Keratinocyte (primary cell): ENCODE data around the gene AMDHD2. TPM values are rescaled to one million over a fixed set of nuclear protein-coding genes. Genes with fewer than 3 reads are reported as not detected.
"Not testable (repeated sequence)": the region's sequence is repeated elsewhere in the genome, so short reads cannot be mapped to it uniquely, and the experiment has no call there.

Source experiments
- DNase-seq: peaks from one replicate; pipeline ENCODE4 v3.0.0-alpha.2; 2011; ENCODE audit warnings: low read depth, missing footprints, low spot score
- FAIRE-seq: peaks from 2 replicates; lab custom pipeline; 2011; peaks lifted over from hg19 to GRCh38; lab: Jason Lieb, UNC
- H2AFZ ChIP-seq: 2 replicates; pipeline ENCODE4 v1.6.0; 2012; ENCODE audit warnings: low read length, control low read depth, inconsistent platforms; ENCODE audit not compliant: control insufficient read depth
- H3K27ac ChIP-seq: 2 replicates; pipeline ENCODE4 v1.5.1; 2011; ENCODE audit warnings: low read length; ENCODE audit not compliant: control insufficient read depth, insufficient read depth
- H3K27me3 ChIP-seq: 3 replicates; pipeline ENCODE4 v1.6.0; 2011; ENCODE audit warnings: low read length; ENCODE audit not compliant: control insufficient read depth, insufficient read depth; ENCODE audit errors: extremely low read depth
- H3K36me3 ChIP-seq, 2 experiments: 2 replicates in 1 of 2; 3 replicates in 1 of 2; pipeline ENCODE4 v1.5.1; 2011; ENCODE audit warnings: low read length in 2 of 2, mild to moderate bottlenecking in 1 of 2; ENCODE audit not compliant: control insufficient read depth in 2 of 2, insufficient read depth in 2 of 2; ENCODE audit errors: extremely low read depth in 1 of 2
- H3K4me1 ChIP-seq: 3 replicates; pipeline ENCODE4 v1.5.1; 2011; ENCODE audit warnings: low read length; ENCODE audit not compliant: control insufficient read depth, insufficient read depth; ENCODE audit errors: extremely low read depth
- H3K4me2 ChIP-seq: 3 replicates; pipeline ENCODE4 v1.6.0; 2011; ENCODE audit warnings: low read depth, low read length; ENCODE audit not compliant: control insufficient read depth, insufficient read depth; ENCODE audit errors: extremely low read depth
- H3K4me3 ChIP-seq, 3 experiments: fragments of 200-600 bp in 1 of 3; sonication (generic) in 1 of 3; 2 replicates in 2 of 3; 3 replicates in 1 of 3; pipeline ENCODE4 v1.5.1; 2011 to 2016; ENCODE audit warnings: low read length in 3 of 3, mild to moderate bottlenecking in 3 of 3, control low read depth in 2 of 3, inconsistent platforms in 1 of 3, low read depth in 1 of 3, mixed read lengths in 1 of 3, mixed run types in 1 of 3, moderate library complexity in 1 of 3; ENCODE audit not compliant: control insufficient read depth in 2 of 3, insufficient read depth in 2 of 3; ENCODE audit errors: extremely low read depth in 1 of 3
- H3K79me2 ChIP-seq: 2 replicates; pipeline ENCODE4 v1.6.0; 2012; ENCODE audit warnings: low read length; ENCODE audit not compliant: control insufficient read depth, insufficient read depth
- H3K9ac ChIP-seq: 3 replicates; pipeline ENCODE4 v1.6.0; 2011; ENCODE audit warnings: low read length; ENCODE audit not compliant: control insufficient read depth, insufficient read depth; ENCODE audit errors: extremely low read depth
- H3K9me1 ChIP-seq: 3 replicates; pipeline ENCODE4 v1.6.0; 2011; ENCODE audit warnings: low read length; ENCODE audit not compliant: control insufficient read depth, insufficient read depth; ENCODE audit errors: extremely low read depth
- H3K9me3 ChIP-seq: 2 replicates; pipeline ENCODE4 v1.5.1; 2012; ENCODE audit warnings: low read depth, low read length; ENCODE audit not compliant: control insufficient read depth
- H4K20me1 ChIP-seq: 3 replicates; pipeline ENCODE4 v1.6.0; 2011; ENCODE audit warnings: low read length; ENCODE audit not compliant: control insufficient read depth, insufficient read depth; ENCODE audit errors: extremely low read depth
- dilution Hi-C: fragments of 300-500 bp; cut with MboI; formaldehyde crosslinking; loops from one replicate; pipeline ENCODE4 v1.7.0; 2020; ENCODE audit warnings: low sequenced_read_pairs; ENCODE audit not compliant: extremely low pct_ligation_motif_present
- polyA plus RNA-seq, 5 experiments: library from polyadenylated mRNA; depleted of rRNA in 3 of 5; stranded (reverse) in 3 of 5; stranded (forward) in 1 of 5; unstranded in 1 of 5; fragments of >200 nt; gene quantifications; 1 replicate in 1 of 5; 2 replicates in 3 of 5; 3 replicates in 1 of 5; pipeline versions ENCODE4 v1.2.1 to v1.2.3, GENCODE V29; 2011 to 2012; ENCODE audit warnings: missing spikeins in 2 of 5, low read depth in 1 of 5, low replicate concordance in 1 of 5

The AMDHD2 gene
- polyA plus RNA-seq, 1 donor (not counting 4 experiments of a cell fraction or from before 2014, with no cell fraction given): 8.9 TPM

- H2AFZ ChIP-seq, H4K20me1 ChIP-seq, FAIRE-seq, H3K27me3 ChIP-seq, DNase-seq, H3K4me2 ChIP-seq, H3K36me3 ChIP-seq, H3K79me2 ChIP-seq, H3K4me3 ChIP-seq, H3K27ac ChIP-seq, H3K9me3 ChIP-seq, H3K4me1 ChIP-seq, H3K9ac ChIP-seq, H3K9me1 ChIP-seq, dilution Hi-C loops: not testable (repeated sequence)
Observed at GRCh38 chr16:2572704-2573103, 52.5 kb downstream of the AMDHD2 start.

- H3K4me2 ChIP-seq, H3K36me3 ChIP-seq, H3K27ac ChIP-seq, H3K27me3 ChIP-seq, H2AFZ ChIP-seq, FAIRE-seq, H3K9me3 ChIP-seq, H3K9me1 ChIP-seq, H3K4me3 ChIP-seq, H3K4me1 ChIP-seq, DNase-seq, dilution Hi-C loops, H3K9ac ChIP-seq, H3K79me2 ChIP-seq, H4K20me1 ChIP-seq: not testable (repeated sequence)
Observed at GRCh38 chr16:2575839-2576238, 55.7 kb downstream of the AMDHD2 start.

- H3K4me3 ChIP-seq, H3K79me2 ChIP-seq, H2AFZ ChIP-seq, H4K20me1 ChIP-seq, H3K27me3 ChIP-seq, H3K4me1 ChIP-seq, DNase-seq, H3K9me1 ChIP-seq, FAIRE-seq, H3K9ac ChIP-seq, H3K27ac ChIP-seq, H3K36me3 ChIP-seq, dilution Hi-C loops, H3K4me2 ChIP-seq, H3K9me3 ChIP-seq: not testable (repeated sequence)
Observed at GRCh38 chr16:2577044-2577443, 56.9 kb downstream of the AMDHD2 start.

- H3K27ac ChIP-seq, H3K4me2 ChIP-seq, H3K27me3 ChIP-seq, H3K9me1 ChIP-seq, H3K79me2 ChIP-seq, dilution Hi-C loops, H3K36me3 ChIP-seq, DNase-seq, FAIRE-seq, H3K9me3 ChIP-seq, H3K4me3 ChIP-seq, H4K20me1 ChIP-seq, H2AFZ ChIP-seq, H3K9ac ChIP-seq, H3K4me1 ChIP-seq: not testable (repeated sequence)
Observed at GRCh38 chr16:2578905-2579304, 58.7 kb downstream of the AMDHD2 start.

- H3K4me1 ChIP-seq, H3K9me3 ChIP-seq, H3K36me3 ChIP-seq, H3K79me2 ChIP-seq, H3K27me3 ChIP-seq, H3K9ac ChIP-seq, H4K20me1 ChIP-seq, H3K4me2 ChIP-seq, H2AFZ ChIP-seq, dilution Hi-C loops, H3K4me3 ChIP-seq, H3K9me1 ChIP-seq, H3K27ac ChIP-seq, DNase-seq: not testable (repeated sequence)
- FAIRE-seq: peak; percentile 44
Observed at GRCh38 chr16:2580143-2580542, 60.0 kb downstream of the AMDHD2 start.
